Panc1 (cell line): ENCODE results near the gene MNT. TPM values are rescaled to one million over a fixed set of nuclear protein-coding genes. Genes with fewer than 3 reads are reported as not detected.

Experiments used
- ATAC-seq: fragments of 200-7000 bp; cut with Tn5 transposase; 2 replicates; pipeline ENCODE4 v1.9.1; 2020; ENCODE audit warnings: mild to moderate bottlenecking, moderate library complexity
- BruUV-seq: library from RNA; stranded (reverse); fragments of 400-500 nt; replicated peaks from 2 replicates; lab custom pipeline; 2021; lab: Mats Ljungman, UMichigan
- CTCF ChIA-PET: fragments of 300-600 bp; sonication (Branson Sonifier 250); formaldehyde crosslinking; loops from one replicate; lab custom pipeline; 2022; ENCODE audit warnings: antibody characterized with exemption; lab: Charles Lee
- POLR2A ChIA-PET: fragments of 300-600 bp; sonication (Branson Sonifier 250); formaldehyde crosslinking; loops from one replicate; lab custom pipeline; 2022; ENCODE audit warnings: antibody characterized with exemption; lab: Charles Lee
- DNase-seq: peaks from one replicate; pipeline ENCODE4 v3.0.0-alpha.2; 2010; ENCODE audit warnings: low read depth, low spot score
- H3K27ac ChIP-seq: 2 replicates; pipeline ENCODE4 v1.5.1; 2011; ENCODE audit warnings: mild to moderate bottlenecking, low read length, inconsistent platforms
- H3K27me3 ChIP-seq: fragments of 200-500 bp; sonication (Bioruptor generic); 2 replicates; pipeline ENCODE4 v1.6.0; 2014; ENCODE audit warnings: low read length, inconsistent platforms; ENCODE audit not compliant: control insufficient read depth, insufficient read depth
- H3K36me3 ChIP-seq: fragments of 200-500 bp; sonication (Bioruptor generic); 2 replicates; pipeline ENCODE4 v1.5.1; 2014; ENCODE audit warnings: inconsistent platforms, mild to moderate bottlenecking, low read length, moderate library complexity; ENCODE audit not compliant: control insufficient read depth, insufficient read depth
- H3K4me1 ChIP-seq: 2 replicates; pipeline ENCODE4 v1.5.1; 2011; ENCODE audit warnings: inconsistent platforms, mild to moderate bottlenecking, low read length, moderate library complexity; ENCODE audit not compliant: control insufficient read depth, insufficient read depth
- H3K4me3 ChIP-seq, 2 experiments: 2 replicates each; pipeline ENCODE4 v1.5.1; 2011 to 2012; ENCODE audit warnings: low read depth in 2 of 2, low read length in 2 of 2, mild to moderate bottlenecking in 2 of 2, inconsistent platforms in 1 of 2, moderate library complexity in 1 of 2
- H3K9me3 ChIP-seq: fragments of 200-500 bp; sonication (Bioruptor generic); 2 replicates; pipeline ENCODE4 v1.5.1; 2014; ENCODE audit warnings: low read depth, mild to moderate bottlenecking, inconsistent platforms, low read length, moderate library complexity; ENCODE audit not compliant: control insufficient read depth, insufficient read depth
- CTCF ChIP-seq: fragments of 450-650 bp; IDR thresholded peaks from 2 replicates; pipeline ENCODE4 v1.5.1; 2017; ENCODE audit warnings: mild to moderate bottlenecking
- POLR2AphosphoS5 ChIP-seq: IDR thresholded peaks from 2 replicates; pipeline ENCODE4 v1.6.1; 2012; ENCODE audit warnings: mild to moderate bottlenecking, low read depth, low read length, moderate library complexity
- SIN3A ChIP-seq: IDR thresholded peaks from 2 replicates; pipeline ENCODE4 v1.6.1; 2012; ENCODE audit warnings: low read depth, mild to moderate bottlenecking, low read length, moderate library complexity, borderline replicate concordance; ENCODE audit not compliant: insufficient read depth
- TCF7L2 ChIP-seq: IDR thresholded peaks from 2 replicates; pipeline ENCODE4 v1.6.1; 2011; ENCODE audit warnings: mild to moderate bottlenecking, low read depth, low read length, inconsistent platforms
- in situ Hi-C: cut with HindIII; loops from 2 replicates; pipeline ENCODE4 v1.10.0; 2016; ENCODE audit warnings: low sequenced_read_pairs, low pct_unique_long_range_greater_than_20kb
- intact Hi-C: fragments of 100-400 bp; cut with micrococcal nuclease; formaldehyde crosslinking; loops from one replicate; pipeline ENCODE4 v1.10.0; 2022; ENCODE audit not compliant: unreplicated experiment
- total RNA-seq: library from RNA; stranded (reverse); gene quantifications from one replicate; pipeline ENCODE4 v1.2.1, GENCODE V29; 2021; ENCODE audit not compliant: unreplicated experiment
- TF ChIP-seq, protein P1 (sequence below), 2 experiments: IDR thresholded peaks; 2 replicates each; pipeline ENCODE4 v1.6.1; 2011 to 2012; ENCODE audit warnings: low read depth in 2 of 2, control low read depth in 1 of 2, low read length in 1 of 2, mild to moderate bottlenecking in 1 of 2, moderate library complexity in 1 of 2; ENCODE audit not compliant: insufficient read depth in 1 of 2

MNT gene
- total RNA-seq, 1 experiment from 2014 or later, result 31.8 TPM

GRCh38 chr17:2423271-2423670, 22.4 kb upstream of the MNT start:
- POLR2A ChIA-PET, result no interaction called here
- Histone ChIP-seq H3K4me3 (no peak overlapping the region), H3K27ac (no peak overlapping the region), H3K36me3 (peaks cover 2% of the 10 kb centered on the region), H3K9me3 (no peaks in the 10 kb centered on the region), H3K4me1 (no peaks in the 10 kb centered on the region), H3K27me3 (no peaks in the 10 kb centered on the region)
- intact Hi-C loops (no loop called here), in situ Hi-C loops (no loop called here)
- DNase-seq (no peak), ATAC-seq (no peak)
- no TSS peak for BruUV-seq
- CTCF ChIA-PET, result interaction anchor here (0.6 kb wide), 1 partner anchor 109 kb away, joined by 3 read pairs; no protein-coding TSS in a partner anchor
- TF ChIP-seq POLR2AphosphoS5 (no peak), TCF7L2 (no peak), CTCF (no peak)

DNA sequence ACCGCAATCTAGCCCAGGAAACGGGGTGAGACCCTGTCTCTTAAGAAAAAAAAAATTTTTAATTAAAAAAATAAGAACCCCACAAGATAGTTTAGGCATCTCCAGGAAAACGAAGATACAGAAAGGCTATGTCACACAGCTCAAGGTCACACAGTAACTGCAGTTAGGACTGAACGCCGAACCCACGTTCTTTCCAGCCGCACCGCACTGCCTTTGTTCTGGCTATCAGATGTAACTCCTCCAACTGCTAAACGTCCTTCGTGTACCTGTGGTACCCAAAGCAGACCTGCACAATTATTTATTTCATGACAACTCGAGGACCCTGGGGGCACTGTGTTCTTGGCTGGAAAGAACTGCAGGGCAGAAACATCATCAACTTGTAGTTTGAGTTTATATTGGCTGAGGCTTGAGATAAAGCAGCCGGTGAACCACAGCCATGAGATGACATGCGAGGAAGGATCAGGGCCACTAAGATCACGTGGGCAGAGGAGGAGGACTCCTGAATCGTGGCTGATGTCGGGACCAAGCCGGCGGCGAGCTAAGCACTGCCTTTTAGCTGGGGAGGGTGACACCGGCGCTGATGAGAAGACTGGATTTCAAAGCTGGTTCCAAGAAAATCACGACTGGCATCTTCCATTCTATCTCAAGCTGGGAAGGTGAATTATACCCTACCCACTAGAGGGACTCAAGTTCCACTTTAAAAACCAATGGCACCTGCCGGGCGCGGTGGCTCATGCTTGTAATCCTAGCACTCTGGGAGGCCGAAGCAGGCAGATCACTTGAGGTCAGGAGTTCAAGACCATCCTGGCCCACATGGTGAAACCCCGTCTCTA, 20.7 kb upstream of the MNT start:
- Histone ChIP-seq H3K27me3 (no peaks in the 10 kb centered on the region), H3K4me3 (no peak overlapping the region), H3K27ac (no peak overlapping the region), H3K9me3 (no peaks in the 10 kb centered on the region), H3K4me1 (no peaks in the 10 kb centered on the region), H3K36me3 (peaks cover 2% of the 10 kb centered on the region)
- no TSS peak for BruUV-seq
- ChIA-PET CTCF (no interaction called here), POLR2A (no interaction called here)
- TF ChIP-seq SIN3A, result no peak
- TF ChIP-seq POLR2AphosphoS5, result no peak
- TF ChIP-seq, protein P1, sequence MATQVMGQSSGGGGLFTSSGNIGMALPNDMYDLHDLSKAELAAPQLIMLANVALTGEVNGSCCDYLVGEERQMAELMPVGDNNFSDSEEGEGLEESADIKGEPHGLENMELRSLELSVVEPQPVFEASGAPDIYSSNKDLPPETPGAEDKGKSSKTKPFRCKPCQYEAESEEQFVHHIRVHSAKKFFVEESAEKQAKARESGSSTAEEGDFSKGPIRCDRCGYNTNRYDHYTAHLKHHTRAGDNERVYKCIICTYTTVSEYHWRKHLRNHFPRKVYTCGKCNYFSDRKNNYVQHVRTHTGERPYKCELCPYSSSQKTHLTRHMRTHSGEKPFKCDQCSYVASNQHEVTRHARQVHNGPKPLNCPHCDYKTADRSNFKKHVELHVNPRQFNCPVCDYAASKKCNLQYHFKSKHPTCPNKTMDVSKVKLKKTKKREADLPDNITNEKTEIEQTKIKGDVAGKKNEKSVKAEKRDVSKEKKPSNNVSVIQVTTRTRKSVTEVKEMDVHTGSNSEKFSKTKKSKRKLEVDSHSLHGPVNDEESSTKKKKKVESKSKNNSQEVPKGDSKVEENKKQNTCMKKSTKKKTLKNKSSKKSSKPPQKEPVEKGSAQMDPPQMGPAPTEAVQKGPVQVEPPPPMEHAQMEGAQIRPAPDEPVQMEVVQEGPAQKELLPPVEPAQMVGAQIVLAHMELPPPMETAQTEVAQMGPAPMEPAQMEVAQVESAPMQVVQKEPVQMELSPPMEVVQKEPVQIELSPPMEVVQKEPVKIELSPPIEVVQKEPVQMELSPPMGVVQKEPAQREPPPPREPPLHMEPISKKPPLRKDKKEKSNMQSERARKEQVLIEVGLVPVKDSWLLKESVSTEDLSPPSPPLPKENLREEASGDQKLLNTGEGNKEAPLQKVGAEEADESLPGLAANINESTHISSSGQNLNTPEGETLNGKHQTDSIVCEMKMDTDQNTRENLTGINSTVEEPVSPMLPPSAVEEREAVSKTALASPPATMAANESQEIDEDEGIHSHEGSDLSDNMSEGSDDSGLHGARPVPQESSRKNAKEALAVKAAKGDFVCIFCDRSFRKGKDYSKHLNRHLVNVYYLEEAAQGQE (IDR thresholded peaks at IDR 0.05; ENCODE audit: insufficient read depth in 1 of 2, low read depth in 2 of 2, low read length in 1 of 2), result no peak
- TF ChIP-seq CTCF, result no peak; the same call in 1 of the 2 replicates
- no peak for TF ChIP-seq TCF7L2
- ATAC-seq (no peak), DNase-seq (no peak)
- intact Hi-C loops, result no loop called here
- in situ Hi-C loops, result no loop called here
